ENCODE measurements around the gene WNT9B. TPM values are rescaled to one million over a fixed set of nuclear protein-coding genes. Genes with fewer than 3 reads are reported as not detected.
"Not testable (repeated sequence)": the region's sequence is repeated elsewhere in the genome, so short reads cannot be mapped to it uniquely, and the experiment has no call there.

The WNT9B gene
- total and polyA plus RNA-seq, 8 donors: 0.12 to 0.32 (median 0.28) TPM; not detected in 3

DNA sequence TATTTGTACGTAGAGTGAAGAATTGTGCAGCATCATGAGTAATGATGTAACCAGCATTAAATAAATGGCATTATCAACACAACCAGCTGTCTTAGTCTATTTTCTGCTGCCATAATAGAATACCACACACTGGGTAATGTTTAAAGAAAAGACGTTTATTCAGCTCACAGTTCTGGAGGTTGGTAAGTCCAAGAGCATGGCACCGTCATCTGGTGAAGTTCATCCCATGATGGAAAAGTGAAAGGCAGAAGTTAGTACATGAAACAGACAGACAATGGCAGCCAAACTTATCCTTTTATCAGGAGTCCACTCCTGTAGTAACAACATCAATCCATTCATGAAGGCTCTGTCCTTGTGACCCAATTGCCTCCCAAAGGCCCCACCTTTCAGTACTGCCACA, 65.2 kb downstream of the WNT9B start:
- no peaks in the 10 kb centered on the region for H3K36me3 ChIP-seq
- H3K4me1 ChIP-seq: no peaks in the 10 kb centered on the region
- H3K27ac ChIP-seq: no peak overlapping the region
- intact Hi-C loops (cut with DNase I): no loop called here
- FAIRE-seq (no peak), ATAC-seq (no peak), DNase-seq (no peak)
- 81 to 85% methylated on average over 3 of the region's 3 CpGs for WGBS, 2 donors
- TF ChIP-seq, protein P1, sequence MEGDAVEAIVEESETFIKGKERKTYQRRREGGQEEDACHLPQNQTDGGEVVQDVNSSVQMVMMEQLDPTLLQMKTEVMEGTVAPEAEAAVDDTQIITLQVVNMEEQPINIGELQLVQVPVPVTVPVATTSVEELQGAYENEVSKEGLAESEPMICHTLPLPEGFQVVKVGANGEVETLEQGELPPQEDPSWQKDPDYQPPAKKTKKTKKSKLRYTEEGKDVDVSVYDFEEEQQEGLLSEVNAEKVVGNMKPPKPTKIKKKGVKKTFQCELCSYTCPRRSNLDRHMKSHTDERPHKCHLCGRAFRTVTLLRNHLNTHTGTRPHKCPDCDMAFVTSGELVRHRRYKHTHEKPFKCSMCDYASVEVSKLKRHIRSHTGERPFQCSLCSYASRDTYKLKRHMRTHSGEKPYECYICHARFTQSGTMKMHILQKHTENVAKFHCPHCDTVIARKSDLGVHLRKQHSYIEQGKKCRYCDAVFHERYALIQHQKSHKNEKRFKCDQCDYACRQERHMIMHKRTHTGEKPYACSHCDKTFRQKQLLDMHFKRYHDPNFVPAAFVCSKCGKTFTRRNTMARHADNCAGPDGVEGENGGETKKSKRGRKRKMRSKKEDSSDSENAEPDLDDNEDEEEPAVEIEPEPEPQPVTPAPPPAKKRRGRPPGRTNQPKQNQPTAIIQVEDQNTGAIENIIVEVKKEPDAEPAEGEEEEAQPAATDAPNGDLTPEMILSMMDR (IDR thresholded peaks at IDR 0.05): no peak
- H3K4me3 ChIP-seq: no peak overlapping the region
- no peaks in the 10 kb centered on the region for H3K9me3 ChIP-seq
- H3K27me3 ChIP-seq: no peaks in the 10 kb centered on the region

DNA sequence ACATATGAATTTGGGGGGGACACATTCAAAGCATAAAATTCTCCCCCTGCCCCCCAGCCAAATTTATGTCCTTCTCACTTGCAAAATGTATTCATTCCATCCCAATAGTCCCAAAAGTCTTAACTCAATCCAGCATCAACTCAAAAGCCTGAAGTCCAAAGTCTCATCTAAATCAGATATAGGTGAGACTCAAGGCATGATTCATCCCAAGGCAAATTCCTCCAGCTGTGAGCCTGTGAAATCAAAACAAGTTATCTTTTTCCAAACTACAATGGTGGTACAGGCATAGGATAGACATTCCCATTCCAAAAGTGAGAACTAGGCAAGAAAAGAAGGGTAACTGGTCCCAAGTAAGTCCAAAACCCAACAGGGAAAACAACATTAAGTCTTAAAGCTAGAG, 65.7 kb downstream of the WNT9B start:
- H3K27ac ChIP-seq: no peak overlapping the region
- ATAC-seq (no peak), FAIRE-seq (no peak), DNase-seq (no peak)
- intact Hi-C loops (cut with DNase I): no loop called here
- H3K9me3 ChIP-seq: no peaks in the 10 kb centered on the region
- H3K36me3 ChIP-seq: no peaks in the 10 kb centered on the region
- H3K4me3 ChIP-seq: no peak overlapping the region
- TF ChIP-seq, protein P1 (IDR thresholded peaks at IDR 0.05): no peak
- H3K4me1 ChIP-seq: no peaks in the 10 kb centered on the region
- H3K27me3 ChIP-seq: no peaks in the 10 kb centered on the region

DNA sequence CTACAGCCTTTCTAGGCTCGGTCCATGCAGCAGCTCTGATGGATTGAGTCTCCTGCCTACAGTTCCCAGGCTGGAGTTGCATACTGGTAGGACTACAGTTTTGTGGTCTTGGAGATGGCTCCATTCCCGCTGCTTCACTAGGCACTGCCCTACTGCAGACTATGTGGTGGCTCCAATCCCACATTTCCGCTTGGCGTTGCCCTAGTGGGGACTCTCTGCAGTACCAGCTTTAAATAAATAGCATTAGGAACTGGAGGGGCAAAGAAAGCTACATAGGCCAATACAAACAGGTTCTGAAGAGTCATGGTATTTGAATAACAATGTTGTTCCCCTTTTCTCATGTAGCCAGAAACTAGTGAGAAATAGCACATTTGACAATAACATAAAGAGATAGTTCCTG, 66.1 kb downstream of the WNT9B start:
- TF ChIP-seq, protein P1 (IDR thresholded peaks at IDR 0.05): no peak
- intact Hi-C loops (cut with DNase I): no loop called here
- no peak for DNase-seq
- no peak for ATAC-seq
- H3K4me1 ChIP-seq: no peaks in the 10 kb centered on the region
- H3K9me3 ChIP-seq: no peaks in the 10 kb centered on the region
- H3K27ac ChIP-seq: no peak overlapping the region
- no peaks in the 10 kb centered on the region for H3K36me3 ChIP-seq
- H3K4me3 ChIP-seq: no peak overlapping the region
- H3K27me3 ChIP-seq: no peaks in the 10 kb centered on the region
- WGBS, 2 donors: 70 to 85% methylated on average over 4 of the region's 4 CpGs
- FAIRE-seq: no peak

DNA sequence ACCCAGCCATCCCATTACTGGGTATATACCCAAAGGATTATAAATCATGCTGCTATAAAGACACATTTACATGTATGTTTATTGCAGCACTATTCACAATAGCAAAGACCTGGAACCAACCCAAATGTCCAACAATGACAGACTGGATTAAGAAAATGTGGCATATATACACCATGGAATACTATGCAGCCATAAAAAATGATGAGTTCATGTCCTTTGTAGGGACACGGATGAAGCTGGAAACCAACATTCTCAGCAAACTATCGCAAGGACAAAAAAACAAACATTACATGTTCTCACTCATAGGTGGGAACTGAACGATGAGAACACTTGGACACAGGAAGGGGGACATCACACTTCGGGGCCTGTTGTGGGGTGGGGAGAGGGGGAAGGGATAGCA, 70.6 kb downstream of the WNT9B start:
- ATAC-seq; H3K27ac ChIP-seq; FAIRE-seq; H3K27me3 ChIP-seq; H3K9me3 ChIP-seq; H3K36me3 ChIP-seq; intact Hi-C loops (cut with DNase I); DNase-seq: not testable (repeated sequence)
- peaks cover 19 to 32% (median 29%) of the 10 kb centered on the region in 3 donors for H3K4me1 ChIP-seq
- 74 to 77% methylated on average over 4 of the region's 4 CpGs for WGBS, 2 donors
- peak overlapping the region in 1 of 4 donors; percentile 65 for H3K4me3 ChIP-seq

DNA sequence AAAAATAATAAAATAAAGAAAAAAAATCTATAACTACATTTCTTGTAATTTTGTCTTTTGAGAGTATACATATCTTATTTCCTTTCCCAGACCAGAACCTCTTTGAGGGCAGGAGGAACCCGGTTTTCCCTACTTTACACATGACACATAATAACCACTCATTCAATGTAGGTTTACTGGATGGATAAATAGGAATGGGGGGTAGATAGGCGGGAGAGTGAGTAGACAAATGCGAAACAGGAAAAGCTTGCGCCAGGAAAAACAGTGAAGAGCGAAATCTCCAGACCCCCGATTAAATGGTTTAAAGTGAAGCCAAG, 71.1 kb downstream of the WNT9B start:
- H3K9me3 ChIP-seq: no peaks in the 10 kb centered on the region
- ATAC-seq (peak in 3 of 4 donors; percentile 4 to 20 (median 14)), FAIRE-seq (no peak), DNase-seq (no peak)
- H3K4me3 ChIP-seq: peak overlapping the region; percentile 65 to 95 (median 78)
- H3K27ac ChIP-seq: peak overlapping the region; percentile 90 to 95 (median 92)
- H3K27me3 ChIP-seq: no peaks in the 10 kb centered on the region
- TF ChIP-seq, protein P1 (IDR thresholded peaks at IDR 0.05): no peak
- 0% methylated on average over 6 of the region's 6 CpGs for WGBS, 2 donors
- peaks cover 19 to 34% (median 32%) of the 10 kb centered on the region in 3 donors for H3K4me1 ChIP-seq
- H3K36me3 ChIP-seq: no peaks in the 10 kb centered on the region
- intact Hi-C loops (cut with DNase I): no loop called here
